Right renal cortex interstitium (tissue), 3 donors: Measurements from ENCODE around the gene MAN1A1. TPM values are rescaled to one million over a fixed set of nuclear protein-coding genes. Genes with fewer than 3 reads are reported as not detected.

ENCODE experiments used
- DNase-seq, 3 donors: peaks; one replicate each; pipeline ENCODE4 v3.0.0-alpha.2; 2013; ENCODE audit warnings: low read depth in 3 of 3, low spot score in 2 of 3
- polyA plus RNA-seq, 3 donors: library from polyadenylated mRNA; unstranded; fragments of 120-200 nt; gene quantifications; one replicate each; pipeline ENCODE4 v1.2.1, GENCODE V29; 2013; ENCODE audit not compliant: insufficient read length in 3 of 3

The MAN1A1 gene
- polyA plus RNA-seq, 3 donors: 89.0 to 98.6 (median 94.1) TPM

DNA sequence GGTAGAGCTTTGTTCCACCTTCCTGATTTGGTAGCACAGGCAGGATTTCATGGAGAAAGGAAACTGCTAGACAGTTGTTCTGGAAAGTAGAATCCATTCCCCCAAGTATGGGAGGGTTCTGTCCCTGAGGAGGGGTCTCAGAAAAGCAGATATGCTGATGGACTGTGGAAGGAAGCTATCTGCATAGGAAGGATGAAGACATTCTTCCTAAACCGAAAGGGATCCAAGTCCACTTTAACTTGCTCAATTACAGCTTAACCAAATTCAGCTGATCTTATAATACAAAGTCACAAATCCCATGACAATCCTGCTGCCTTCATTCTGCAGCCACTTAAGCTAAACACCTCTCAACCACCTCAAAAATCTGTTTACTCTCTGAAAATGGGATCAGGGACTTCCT lies 2.6 kb downstream of the MAN1A1 start:
- DNase-seq: no peak

DNA sequence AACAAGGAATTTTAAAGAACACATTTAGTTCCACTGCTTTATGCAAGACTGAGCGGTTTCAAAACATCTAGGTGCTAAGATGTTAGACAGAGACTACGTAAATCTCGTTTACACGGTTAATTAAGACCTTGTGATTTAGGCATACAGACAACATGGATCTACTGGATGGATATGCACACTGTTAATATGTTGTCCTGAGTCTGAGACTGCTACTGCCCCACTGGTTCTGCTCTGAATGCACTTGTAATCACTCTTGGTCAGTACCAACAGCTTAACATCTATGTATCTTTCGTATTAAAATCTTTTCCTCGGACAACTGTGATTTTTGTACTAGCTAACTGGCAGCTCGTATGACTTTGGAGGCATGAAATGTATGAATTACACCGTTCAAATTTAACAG lies 3.1 kb downstream of the MAN1A1 start:
- no peak for DNase-seq

DNA sequence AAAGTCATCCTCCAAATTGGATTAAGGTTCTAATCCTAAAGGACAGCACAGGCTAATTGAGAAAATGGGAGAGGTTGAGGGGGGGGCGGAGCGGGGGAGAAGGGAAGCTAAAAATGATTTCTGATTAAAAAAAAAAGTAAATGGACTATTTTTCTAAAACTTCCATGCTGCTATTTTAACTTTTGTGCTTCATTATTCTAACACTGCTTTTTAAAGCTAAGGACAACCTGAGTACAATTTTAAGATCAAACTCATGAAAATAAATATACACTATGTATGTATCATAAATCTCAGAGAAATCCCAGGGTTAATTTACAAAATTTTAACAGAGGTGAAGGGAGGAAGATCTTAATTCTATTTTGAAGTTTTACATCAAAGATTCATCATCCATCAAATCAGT lies 4.4 kb downstream of the MAN1A1 start:
- no peak for DNase-seq

DNA sequence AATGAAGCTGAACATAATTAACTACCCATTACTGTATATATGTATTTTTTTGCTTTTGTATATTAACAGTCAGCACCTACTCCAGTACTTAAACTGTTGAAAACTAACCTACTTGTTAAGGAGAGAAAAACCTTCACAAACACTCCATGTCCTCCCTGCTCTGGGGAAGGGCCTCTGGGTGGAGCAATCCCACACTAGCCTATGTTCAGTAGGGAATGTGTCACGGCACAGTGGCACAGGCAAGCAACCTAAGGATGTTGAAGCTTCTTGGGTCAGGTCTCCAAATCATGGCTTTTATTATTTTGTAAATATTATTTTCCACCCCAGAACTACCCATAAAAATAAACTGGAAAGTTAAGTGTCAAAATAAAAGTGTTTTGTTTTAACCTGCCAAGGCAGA lies 5.3 kb downstream of the MAN1A1 start:
- DNase-seq: no peak

DNA sequence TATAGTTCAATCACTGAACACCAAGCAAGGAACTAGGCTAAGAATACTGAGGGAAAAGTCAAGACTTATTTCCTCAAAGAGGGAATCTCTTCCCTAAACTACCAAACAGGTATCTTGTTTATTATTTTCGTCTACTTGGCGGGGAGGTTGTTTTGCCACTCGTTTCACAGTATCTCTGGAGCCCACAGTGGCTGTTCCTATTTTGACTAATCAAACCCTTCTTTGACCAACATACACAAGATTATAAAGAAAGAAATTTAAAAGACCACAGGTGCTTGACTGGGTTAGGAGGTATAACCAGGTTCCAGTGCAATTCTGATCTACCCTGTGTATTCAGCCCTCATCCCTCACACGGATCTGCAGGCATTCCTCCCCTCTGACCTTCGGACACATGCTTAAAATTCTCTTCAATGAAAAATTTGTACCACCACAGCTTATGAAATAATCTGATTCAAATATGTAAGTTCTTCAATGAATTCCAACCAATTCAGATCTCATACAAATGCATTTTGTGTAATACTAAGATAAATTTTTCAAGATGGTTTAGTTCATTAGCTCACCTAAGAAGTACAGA lies 5.9 kb downstream of the MAN1A1 start:
- no peak for DNase-seq

DNA sequence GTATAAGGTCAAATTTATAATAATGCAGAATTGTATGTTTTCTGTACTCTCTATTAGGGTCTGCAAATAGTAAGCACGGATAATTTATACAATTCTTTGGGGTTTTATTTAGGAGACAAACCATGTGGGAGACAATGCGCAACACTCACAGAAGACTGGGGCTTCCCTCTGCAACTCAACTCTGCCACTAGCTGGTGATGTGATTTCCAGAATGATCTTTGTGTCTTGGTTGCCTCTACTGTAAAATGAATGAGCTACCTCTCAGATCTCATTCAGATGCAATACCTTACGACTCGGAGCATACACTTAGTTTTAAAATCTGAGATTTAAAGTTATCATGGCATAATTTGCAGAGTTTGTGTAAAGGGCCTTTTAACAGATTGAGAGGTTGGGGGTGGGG lies 6.4 kb downstream of the MAN1A1 start:
- DNase-seq: no peak

DNA sequence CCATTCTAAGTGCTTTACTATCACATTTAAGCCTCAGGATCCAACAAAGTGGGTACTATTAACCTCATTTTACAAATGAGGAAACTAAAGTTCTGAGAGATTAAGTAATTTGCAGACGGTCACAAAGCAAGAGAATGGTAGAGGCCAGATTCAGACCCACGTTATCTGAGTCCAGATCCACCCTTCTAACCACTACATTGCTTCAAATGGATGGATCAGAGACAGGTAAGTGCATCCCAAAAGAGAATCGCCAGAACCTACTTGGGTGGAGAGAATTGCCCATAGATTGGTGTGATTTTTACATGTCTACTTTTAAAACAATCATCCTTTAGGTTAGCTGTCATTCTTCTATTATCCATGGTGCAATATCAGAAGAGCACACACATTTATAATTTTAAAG lies 7.1 kb downstream of the MAN1A1 start:
- DNase-seq: no peak

DNA sequence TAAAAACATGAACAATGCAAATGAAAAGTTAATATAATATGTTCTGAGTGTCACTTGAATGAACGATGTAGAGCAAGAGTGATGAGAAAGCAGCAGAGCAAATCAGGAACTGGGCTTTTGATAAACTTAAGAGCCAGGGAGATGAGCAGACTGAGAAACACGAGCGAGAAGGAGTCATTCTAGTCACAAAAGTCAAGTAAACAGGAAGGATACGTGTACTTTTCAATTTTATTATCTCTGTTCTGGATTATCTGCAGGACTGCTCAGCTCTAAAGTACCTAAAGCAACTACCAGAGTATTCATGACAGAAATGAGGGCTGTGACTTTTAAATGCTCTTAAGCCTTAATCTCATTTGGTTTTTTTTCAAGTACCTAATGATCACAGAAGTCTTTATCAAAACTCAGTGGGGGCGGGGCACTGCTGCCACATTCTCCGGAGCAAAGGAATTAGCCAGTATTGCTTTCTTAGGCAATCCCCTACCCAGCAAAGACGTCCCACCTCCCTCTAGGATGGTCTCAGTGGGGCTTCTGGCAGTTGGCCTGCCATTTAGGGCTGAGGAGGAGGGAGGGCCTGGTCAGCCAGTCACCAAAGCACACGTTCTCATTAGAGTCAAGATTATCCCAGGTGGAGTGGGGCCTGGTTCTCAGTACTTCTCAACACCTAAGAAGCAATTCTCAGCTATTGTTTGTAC lies 8.6 kb downstream of the MAN1A1 start:
- no peak for DNase-seq

DNA sequence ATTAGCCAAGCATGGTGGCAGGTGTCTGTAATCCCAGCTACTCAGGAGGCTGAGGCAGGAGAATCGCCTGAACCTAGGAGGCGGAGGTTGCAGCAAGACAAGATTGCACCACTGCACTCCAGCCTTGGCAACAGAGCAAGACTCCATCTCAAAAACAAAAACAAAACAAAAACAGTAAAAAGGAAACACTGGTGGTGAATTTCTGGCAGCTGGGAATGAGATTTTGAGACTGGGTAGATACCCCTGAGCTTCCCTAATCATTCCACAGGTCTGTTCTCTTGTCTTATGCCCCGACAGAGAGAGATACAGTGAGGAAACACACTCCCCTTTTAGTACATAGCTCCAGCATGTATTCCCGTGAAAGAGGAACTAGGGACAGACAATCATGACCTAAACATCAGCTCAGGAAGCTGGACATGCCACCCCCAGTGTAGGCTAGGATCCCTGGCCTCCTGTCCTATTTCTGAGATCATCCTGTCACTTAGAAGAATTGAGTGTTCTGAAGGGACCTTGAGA lies 9.6 kb downstream of the MAN1A1 start:
- DNase-seq: no peak

DNA sequence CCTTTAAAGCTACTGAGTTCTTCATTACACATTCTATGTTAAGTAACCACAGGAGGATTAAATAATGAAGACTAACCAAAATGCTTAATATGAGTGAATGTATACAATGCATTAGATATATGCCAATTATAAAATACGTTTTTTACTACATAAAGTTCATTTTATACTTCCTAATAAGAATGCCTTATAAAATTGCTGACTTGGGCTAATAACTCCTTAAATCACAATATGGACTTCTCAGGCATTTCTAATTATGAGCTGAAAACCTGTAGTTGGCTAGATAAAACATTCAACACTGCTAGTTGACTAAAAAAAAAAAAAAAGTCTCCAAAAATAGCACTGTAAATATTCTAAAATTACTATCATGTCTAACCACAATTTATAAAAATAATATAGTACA lies 11.8 kb downstream of the MAN1A1 start:
- no peak for DNase-seq

DNA sequence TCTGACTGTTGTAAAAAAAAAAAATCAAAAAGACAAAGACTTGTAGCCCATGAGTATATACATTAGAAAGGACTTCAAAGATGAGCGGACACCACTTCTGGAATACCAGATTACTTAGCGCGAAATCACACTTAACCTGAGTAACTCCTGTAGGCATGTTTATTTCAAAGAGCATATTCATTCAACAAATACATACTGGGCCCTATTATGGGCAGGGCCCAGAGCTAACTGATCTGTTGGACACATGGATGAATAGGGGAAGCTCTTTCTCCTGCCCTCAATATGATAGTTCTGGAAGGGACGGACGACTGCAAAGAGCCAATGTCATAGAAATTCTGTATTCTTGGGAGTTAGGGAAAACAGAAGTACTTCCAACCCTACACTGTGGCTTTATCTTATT lies 12.3 kb downstream of the MAN1A1 start:
- no peak for DNase-seq

DNA sequence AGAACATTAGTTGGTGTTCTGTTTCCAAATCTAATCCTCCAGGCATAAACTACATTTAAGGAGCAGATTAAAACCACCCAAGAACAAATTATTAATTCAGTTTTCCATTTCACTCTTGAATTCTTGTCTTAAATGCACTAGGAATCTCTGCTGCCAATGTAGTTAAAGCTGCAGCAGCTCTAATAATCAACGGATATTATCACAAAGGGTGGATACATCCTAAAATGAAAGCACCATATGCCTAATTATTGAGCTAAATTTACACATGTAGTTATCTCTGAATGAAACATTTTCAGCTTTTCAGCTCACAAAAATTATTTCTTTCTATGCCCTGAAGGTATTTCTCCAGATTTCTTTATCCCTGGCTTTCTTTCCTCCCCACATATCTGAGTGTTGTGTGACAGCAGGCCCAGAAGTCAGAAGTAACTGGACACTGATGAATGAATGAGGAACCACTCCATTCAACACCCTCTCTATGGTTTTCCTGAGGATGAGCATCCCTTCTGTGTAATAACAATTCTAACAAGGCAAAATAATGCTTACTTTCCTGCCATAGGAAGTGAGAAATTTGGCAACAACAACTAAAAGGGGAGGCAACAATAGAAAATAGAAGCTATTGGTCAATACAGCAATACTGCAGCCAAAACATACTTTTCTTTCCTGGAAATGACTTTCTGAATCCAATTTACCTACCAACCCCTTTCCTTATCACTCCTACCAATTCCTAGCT lies 14.9 kb downstream of the MAN1A1 start:
- no peak for DNase-seq

DNA sequence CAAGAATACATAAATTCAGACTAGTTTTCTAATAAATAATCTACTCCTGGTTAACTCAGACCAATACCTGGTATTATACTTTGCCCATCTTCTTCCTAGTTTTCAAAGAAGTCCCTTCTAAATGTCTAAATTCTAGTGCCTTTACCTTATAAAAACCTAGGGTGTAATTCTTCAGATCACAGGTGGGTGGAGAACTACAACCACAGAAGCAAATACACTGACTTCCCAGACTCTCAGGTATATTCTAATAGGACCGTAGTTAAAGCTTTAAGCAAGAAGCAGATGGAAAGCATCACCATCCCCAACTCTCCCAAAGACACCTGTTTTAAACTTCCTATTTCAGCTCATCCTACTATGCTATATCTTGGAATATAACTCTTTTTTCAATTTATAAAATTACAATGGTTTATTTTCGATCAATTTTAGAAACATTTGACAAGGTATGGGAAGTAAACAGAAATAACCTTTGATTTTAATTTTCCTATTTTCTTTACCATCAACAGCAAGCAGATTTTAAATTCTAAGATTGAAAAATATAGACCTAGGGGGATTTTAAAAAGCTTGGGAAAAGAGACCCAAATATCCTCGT lies 15.8 kb downstream of the MAN1A1 start:
- DNase-seq: no peak

DNA sequence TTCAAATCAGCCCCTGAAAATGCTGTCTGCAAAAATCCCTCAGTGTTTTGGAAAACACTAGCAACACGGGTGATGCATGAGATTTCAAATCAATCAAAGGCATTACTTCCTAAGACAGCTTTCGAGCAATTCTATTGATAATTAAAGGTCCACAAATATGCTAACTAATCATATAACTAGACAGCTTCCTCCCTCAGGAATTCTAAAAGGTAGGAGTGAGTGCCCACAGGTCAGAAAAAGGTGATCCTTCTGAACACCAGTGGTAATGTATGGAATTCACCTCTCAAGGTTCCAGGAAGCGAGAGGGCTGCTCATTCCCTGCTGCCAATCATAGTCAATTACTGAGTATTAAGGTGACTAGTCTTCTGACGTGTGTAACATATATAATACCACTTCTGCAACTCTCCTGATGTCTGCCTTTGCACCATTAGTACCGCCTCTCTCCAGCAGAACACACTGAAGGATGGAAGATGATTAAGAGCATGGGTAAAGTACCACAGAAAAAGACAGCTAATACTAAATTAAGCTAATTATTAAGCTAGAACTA lies 16.4 kb downstream of the MAN1A1 start:
- DNase-seq: no peak

DNA sequence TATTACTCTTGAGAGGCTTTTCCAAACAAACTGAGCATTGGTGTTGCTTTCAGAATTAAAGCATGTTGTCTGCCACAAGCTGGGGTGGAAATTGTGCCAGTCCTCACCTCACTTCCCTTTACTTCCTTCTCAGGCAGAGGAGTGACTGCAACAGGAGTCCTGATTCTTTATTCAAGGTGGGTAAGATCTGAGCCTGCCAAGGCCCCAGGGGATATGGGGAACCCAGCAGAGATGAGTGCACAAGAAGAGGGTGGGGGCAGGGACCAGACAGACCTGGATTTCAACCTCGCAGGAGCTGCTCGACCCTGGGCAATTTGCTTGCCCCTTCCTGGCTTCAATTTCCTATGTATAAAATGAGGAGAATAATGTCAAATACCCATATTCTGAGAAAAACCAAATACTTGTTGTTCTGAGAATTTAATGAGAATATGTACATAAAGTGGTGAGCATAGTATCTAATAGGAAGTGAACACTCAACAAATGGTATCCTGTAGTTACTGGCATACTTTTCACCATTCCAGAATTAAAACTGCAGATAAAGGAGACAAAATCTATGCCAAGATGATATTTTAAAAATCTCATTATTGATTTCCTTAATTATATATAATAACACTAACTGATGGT lies 17.8 kb downstream of the MAN1A1 start:
- DNase-seq: no peak

DNA sequence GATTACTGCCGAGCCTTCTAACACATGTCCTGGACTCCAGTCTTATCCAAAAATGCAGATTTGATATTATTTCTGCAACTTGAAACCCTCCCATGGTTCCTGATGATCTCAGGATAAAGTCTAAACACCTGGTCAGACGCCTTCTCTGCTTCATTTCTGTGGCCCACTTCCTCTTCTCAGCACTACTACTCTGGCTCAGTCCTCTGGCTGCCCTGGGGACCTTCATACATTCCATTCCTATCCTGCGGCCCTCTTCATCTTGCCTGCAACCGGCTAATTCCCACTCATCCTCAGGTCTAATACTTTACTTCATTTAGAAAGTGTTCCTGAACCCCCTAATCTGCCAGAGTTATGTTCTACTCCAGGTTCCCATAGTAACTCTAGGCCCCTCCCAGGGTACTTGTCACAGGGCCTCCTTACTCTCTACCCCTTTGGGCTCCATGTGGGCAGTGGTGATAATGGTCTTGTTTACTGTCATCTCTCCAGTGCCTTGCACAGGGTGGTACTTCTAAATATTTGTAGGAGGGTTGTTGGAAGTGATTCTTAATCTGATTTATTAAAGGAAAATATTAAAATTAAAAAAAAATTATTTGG lies 18.9 kb downstream of the MAN1A1 start:
- no peak for DNase-seq

DNA sequence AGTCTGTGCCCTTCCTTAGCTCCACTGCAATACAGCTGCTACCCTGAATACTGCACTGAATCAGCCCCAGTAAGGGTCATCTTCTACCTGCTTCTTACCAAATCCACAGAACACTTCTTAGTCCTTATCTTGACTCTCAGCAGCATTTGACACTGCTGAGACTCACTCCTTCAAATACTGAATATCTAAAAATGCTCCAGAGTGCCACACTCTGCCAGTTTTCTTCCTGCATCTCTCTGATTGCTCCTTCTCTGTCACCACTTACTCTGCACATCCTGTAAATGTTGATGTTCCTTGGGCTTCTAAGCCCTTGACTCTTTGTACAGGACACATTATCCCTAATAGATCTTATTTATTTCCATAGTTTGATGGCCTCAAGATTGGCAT lies 19.8 kb downstream of the MAN1A1 start:
- DNase-seq: no peak

DNA sequence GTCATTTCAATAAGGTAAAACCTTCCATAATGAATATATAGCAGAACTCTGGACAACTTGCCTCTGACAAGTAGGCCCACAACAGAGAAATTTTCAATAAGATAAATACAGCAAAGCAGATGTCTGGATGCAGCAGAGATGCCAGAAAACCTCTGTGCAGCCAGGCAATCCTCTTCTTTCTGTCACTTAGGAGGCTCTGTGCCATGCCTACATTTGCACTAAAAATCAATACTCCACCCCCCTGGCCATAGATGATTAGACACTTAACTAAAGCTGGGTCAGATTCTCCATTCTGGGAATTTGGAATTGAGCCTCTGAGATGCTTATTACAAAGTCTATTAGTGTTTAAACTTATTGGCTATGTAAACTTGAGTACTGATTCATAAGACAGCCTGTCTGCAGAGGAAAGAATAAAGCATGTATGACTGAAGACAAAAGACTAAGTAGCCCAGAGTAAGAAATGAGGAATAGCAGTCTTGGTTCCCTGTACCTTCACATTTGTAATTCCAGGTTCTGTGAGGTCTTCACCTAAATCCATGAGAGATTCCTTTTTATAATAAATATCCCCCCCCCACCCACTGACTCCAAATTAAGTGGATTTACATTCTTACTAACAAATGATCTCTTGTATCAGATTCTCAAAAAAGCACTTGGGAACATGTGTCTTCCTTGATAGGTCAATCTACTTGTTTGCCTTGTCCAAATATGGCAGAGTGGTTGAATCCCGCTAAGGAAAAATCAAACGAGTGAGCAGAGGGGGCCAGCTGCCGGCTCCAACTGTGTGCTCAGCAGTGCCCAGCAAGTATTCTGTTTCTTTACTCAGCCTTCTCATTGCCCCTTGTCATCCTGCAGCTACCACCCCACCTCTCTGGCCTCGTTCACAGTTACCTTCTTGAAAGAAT lies 20.4 kb downstream of the MAN1A1 start:
- DNase-seq: no peak

DNA sequence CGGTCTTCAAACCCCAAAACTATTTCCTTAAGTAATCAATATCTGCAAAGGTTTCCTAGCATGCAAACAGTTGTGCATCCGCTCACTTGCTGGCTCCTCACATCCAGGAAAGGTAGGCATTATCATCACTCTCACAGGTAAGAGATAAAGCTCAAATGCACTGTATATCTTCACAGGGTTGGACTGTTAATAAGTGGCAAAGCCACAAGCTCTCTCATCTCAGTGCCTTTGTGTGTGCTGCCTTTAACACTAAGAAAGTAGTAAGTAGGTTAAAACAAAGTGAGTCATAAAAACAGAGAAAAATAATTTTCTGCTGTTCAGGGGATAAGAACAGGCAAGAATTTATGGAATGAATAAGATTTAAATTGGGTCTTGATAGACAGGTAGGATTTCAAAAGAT lies 21.3 kb downstream of the MAN1A1 start:
- no peak for DNase-seq

DNA sequence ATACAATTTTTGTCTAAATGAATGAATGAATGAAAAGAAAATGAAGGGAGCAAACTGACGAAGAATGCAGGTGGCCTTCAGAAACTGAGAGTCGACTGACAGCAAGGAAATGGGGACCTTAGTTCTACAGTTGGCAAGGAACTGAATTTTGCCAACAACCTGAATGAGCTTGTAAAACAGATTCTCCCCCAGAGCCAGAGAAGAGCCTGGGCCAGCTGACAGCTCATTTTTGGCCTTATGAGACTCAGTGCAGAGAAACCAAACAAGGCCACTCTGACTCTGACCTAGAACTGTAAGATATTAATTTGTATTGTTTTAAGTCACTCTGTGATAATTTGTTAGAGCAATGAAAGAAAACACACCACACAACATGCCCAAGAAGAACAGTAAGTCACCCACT lies 21.8 kb downstream of the MAN1A1 start:
- DNase-seq: no peak
